ENCODE data around the gene KIT.

The KIT gene

DNA sequence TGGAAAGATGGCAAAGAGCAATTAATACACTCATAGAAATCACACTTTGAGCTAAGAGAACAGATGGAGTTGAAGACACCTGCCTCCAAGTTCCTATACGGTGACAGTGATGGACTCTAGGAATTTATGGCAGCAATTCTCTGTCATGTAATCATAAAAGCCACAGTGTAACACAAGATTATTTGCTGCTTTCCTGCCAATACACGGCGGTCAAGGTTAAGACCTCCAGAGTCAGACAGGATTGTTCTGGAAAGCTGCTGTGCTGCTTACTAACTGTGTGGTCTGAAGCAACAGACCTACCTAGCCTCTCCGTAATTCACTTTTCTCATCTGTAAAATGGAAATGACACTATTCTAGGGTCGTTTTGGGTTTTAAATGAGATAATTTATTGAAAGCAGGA lies 14.6 kb upstream of the KIT start:
- Histone ChIP-seq H3K36me3 (ENCODE audit: control insufficient read depth in 2 of 2, insufficient read depth in 2 of 2, low read length in 2 of 2) (no peaks in the 10 kb centered on the region), H3K4me1 (ENCODE audit: control insufficient read depth, insufficient read depth, low read length) (no peaks in the 10 kb centered on the region), H3K9me3 (ENCODE audit: control insufficient read depth in 2 of 2, low read length in 2 of 2) (no peaks in the 10 kb centered on the region), H3K27ac (ENCODE audit: low read length) (no peak overlapping the region), H3K9ac (ENCODE audit: low read length in 2 of 2) (no peak overlapping the region), H3K4me3 (ENCODE audit: low read length in 2 of 2) (no peak overlapping the region), H3K27me3 (ENCODE audit: control insufficient read depth in 1 of 2, insufficient read depth in 2 of 2, low read length in 2 of 2) (no peaks in the 10 kb centered on the region)

GRCh38 chr4:54643958-54644751 lies 13.6 kb upstream of the KIT start:
- Histone ChIP-seq H3K27ac (ENCODE audit: low read length) (no peak overlapping the region), H3K4me1 (ENCODE audit: control insufficient read depth, insufficient read depth, low read length) (no peaks in the 10 kb centered on the region), H3K9me3 (ENCODE audit: control insufficient read depth in 2 of 2, low read length in 2 of 2) (no peaks in the 10 kb centered on the region), H3K36me3 (ENCODE audit: control insufficient read depth in 2 of 2, insufficient read depth in 2 of 2, low read length in 2 of 2) (no peaks in the 10 kb centered on the region), H3K9ac (ENCODE audit: low read length in 2 of 2) (no peak overlapping the region), H3K4me3 (ENCODE audit: low read length in 2 of 2) (no peak overlapping the region), H3K27me3 (ENCODE audit: control insufficient read depth in 1 of 2, insufficient read depth in 2 of 2, low read length in 2 of 2) (no peaks in the 10 kb centered on the region)

GRCh38 chr4:54645830-54646229 lies 11.9 kb upstream of the KIT start:
- Histone ChIP-seq H3K9me3 (ENCODE audit: control insufficient read depth in 2 of 2, low read length in 2 of 2) (no peaks in the 10 kb centered on the region), H3K27ac (ENCODE audit: low read length) (no peak overlapping the region), H3K36me3 (ENCODE audit: control insufficient read depth in 2 of 2, insufficient read depth in 2 of 2, low read length in 2 of 2) (no peaks in the 10 kb centered on the region), H3K9ac (ENCODE audit: low read length in 2 of 2) (no peak overlapping the region), H3K4me1 (ENCODE audit: control insufficient read depth, insufficient read depth, low read length) (no peaks in the 10 kb centered on the region), H3K27me3 (ENCODE audit: control insufficient read depth in 1 of 2, insufficient read depth in 2 of 2, low read length in 2 of 2) (no peaks in the 10 kb centered on the region), H3K4me3 (ENCODE audit: low read length in 2 of 2) (no peak overlapping the region)

DNA sequence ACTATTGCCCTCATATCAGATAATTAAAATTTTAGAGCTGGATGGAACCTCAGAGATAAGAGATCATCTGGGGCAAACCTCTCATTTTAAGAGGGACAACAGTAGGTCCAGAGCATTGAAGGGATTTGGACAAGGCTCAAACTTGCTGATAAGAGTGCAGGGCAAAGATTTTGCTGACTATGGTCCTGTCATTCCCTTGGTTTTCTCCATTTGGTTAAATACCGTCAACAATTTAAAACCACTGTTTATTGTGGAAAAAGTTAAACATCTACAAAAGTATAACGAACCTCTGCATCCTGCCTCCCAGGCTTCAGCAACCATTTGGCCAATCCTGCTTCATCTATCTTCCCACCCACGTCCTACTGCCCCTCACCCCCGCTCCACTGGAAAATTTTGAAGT lies 10.7 kb upstream of the KIT start:
- Histone ChIP-seq H3K27ac (ENCODE audit: low read length) (no peak overlapping the region), H3K36me3 (ENCODE audit: control insufficient read depth in 2 of 2, insufficient read depth in 2 of 2, low read length in 2 of 2) (no peaks in the 10 kb centered on the region), H3K9ac (ENCODE audit: low read length in 2 of 2) (no peak overlapping the region), H3K27me3 (ENCODE audit: control insufficient read depth in 1 of 2, insufficient read depth in 2 of 2, low read length in 2 of 2) (no peaks in the 10 kb centered on the region), H3K9me3 (ENCODE audit: control insufficient read depth in 2 of 2, low read length in 2 of 2) (no peaks in the 10 kb centered on the region), H3K4me1 (ENCODE audit: control insufficient read depth, insufficient read depth, low read length) (no peaks in the 10 kb centered on the region), H3K4me3 (ENCODE audit: low read length in 2 of 2) (no peak overlapping the region)

- H3K27ac ChIP-seq (ENCODE audit: low read length) = no peak overlapping the region
- no peak overlapping the region for H3K9ac ChIP-seq (ENCODE audit: low read length in 2 of 2)
- no peaks in the 10 kb centered on the region for H3K36me3 ChIP-seq (ENCODE audit: control insufficient read depth in 2 of 2, insufficient read depth in 2 of 2, low read length in 2 of 2)
- no peaks in the 10 kb centered on the region for H3K27me3 ChIP-seq (ENCODE audit: control insufficient read depth in 1 of 2, insufficient read depth in 2 of 2, low read length in 2 of 2)
- no peak overlapping the region for H3K4me3 ChIP-seq (ENCODE audit: low read length in 2 of 2)
- H3K9me3 ChIP-seq (ENCODE audit: control insufficient read depth in 2 of 2, low read length in 2 of 2) = no peaks in the 10 kb centered on the region
- no peaks in the 10 kb centered on the region for H3K4me1 ChIP-seq (ENCODE audit: control insufficient read depth, insufficient read depth, low read length)
Measured at GRCh38 chr4:54651050-54651449, 6.7 kb upstream of the KIT start.

DNA sequence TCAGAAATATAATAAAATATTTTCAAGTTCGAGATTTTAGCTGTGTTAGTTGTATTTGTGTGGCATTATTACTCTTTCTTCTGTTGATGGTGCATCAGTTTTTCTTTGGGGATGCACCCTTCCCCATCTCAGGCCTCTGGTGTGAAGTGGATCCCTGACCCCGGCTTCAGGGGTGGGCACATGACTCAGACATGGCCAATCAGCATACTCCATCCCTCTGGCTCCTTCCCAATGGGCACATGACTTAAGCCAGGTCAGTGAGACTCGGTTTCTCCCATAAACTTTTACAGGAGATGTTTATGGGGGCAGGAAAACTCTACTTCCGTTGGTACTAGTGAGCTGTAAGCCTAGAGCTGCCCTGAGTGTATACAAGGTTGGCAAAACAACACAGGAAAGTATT lies 3.0 kb upstream of the KIT start:
- H3K9ac ChIP-seq (ENCODE audit: low read length in 2 of 2) = no peak overlapping the region
- H3K9me3 ChIP-seq (ENCODE audit: control insufficient read depth in 2 of 2, low read length in 2 of 2) = no peaks in the 10 kb centered on the region
- peaks cover 8 to 9% of the 10 kb centered on the region in 2 donors for H3K27me3 ChIP-seq (ENCODE audit: control insufficient read depth in 1 of 2, insufficient read depth in 2 of 2, low read length in 2 of 2)
- H3K4me3 ChIP-seq (ENCODE audit: low read length in 2 of 2) = no peak overlapping the region
- H3K36me3 ChIP-seq (ENCODE audit: control insufficient read depth in 2 of 2, insufficient read depth in 2 of 2, low read length in 2 of 2) = no peaks in the 10 kb centered on the region
- H3K4me1 ChIP-seq (ENCODE audit: control insufficient read depth, insufficient read depth, low read length) = peaks cover 25% of the 10 kb centered on the region
- no peak overlapping the region for H3K27ac ChIP-seq (ENCODE audit: low read length)

DNA sequence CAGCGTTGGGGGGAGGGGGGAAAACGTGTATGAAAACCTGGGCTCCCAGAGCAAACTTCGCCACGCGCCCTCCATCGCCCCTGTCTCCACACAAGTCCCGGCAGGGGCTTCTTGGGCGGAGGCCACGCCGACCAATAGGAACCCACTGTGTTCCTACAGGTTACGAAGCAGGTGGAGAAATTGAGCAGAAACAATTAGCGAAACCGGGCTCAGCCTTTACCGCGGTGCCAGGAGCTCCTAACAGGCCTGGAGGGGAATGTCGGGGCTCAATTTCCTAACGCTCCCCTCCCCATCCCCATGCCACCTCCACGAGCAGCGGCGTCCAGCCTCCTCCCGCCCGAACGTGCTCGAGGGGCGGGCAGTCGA lies 589 bp upstream of the KIT start:
- H3K27me3 ChIP-seq (ENCODE audit: control insufficient read depth in 1 of 2, insufficient read depth in 2 of 2, low read length in 2 of 2) = peaks cover 22 to 28% of the 10 kb centered on the region in 2 donors
- H3K9me3 ChIP-seq (ENCODE audit: control insufficient read depth in 2 of 2, low read length in 2 of 2) = no peaks in the 10 kb centered on the region
- H3K27ac ChIP-seq (ENCODE audit: low read length) = no peak overlapping the region
- peak overlapping the region in 1 of 2 donors; percentile 7 for H3K9ac ChIP-seq (ENCODE audit: low read length in 2 of 2)
- peaks cover 25% of the 10 kb centered on the region for H3K4me1 ChIP-seq (ENCODE audit: control insufficient read depth, insufficient read depth, low read length)
- no peaks in the 10 kb centered on the region for H3K36me3 ChIP-seq (ENCODE audit: control insufficient read depth in 2 of 2, insufficient read depth in 2 of 2, low read length in 2 of 2)
- peak overlapping the region; percentile 52 to 75 for H3K4me3 ChIP-seq (ENCODE audit: low read length in 2 of 2)

GRCh38 chr4:54658252-54659093 lies 716 bp downstream of the KIT start:
- H3K4me3 ChIP-seq (ENCODE audit: low read length in 2 of 2) = peak overlapping the region; percentile 52 to 75
- no peaks in the 10 kb centered on the region for H3K36me3 ChIP-seq (ENCODE audit: control insufficient read depth in 2 of 2, insufficient read depth in 2 of 2, low read length in 2 of 2)
- peak overlapping the region in 1 of 2 donors; percentile 19 for H3K9ac ChIP-seq (ENCODE audit: low read length in 2 of 2)
- H3K9me3 ChIP-seq (ENCODE audit: control insufficient read depth in 2 of 2, low read length in 2 of 2) = no peaks in the 10 kb centered on the region
- peaks cover 23 to 28% of the 10 kb centered on the region in 2 donors for H3K27me3 ChIP-seq (ENCODE audit: control insufficient read depth in 1 of 2, insufficient read depth in 2 of 2, low read length in 2 of 2)
- no peak overlapping the region for H3K27ac ChIP-seq (ENCODE audit: low read length)
- H3K4me1 ChIP-seq (ENCODE audit: control insufficient read depth, insufficient read depth, low read length) = peaks cover 25% of the 10 kb centered on the region

- H3K36me3 ChIP-seq (ENCODE audit: control insufficient read depth in 2 of 2, insufficient read depth in 2 of 2, low read length in 2 of 2) = no peaks in the 10 kb centered on the region
- peak overlapping the region in 1 of 2 donors; percentile 19 for H3K9ac ChIP-seq (ENCODE audit: low read length in 2 of 2)
- no peaks in the 10 kb centered on the region for H3K9me3 ChIP-seq (ENCODE audit: control insufficient read depth in 2 of 2, low read length in 2 of 2)
- H3K4me1 ChIP-seq (ENCODE audit: control insufficient read depth, insufficient read depth, low read length) = peaks cover 25% of the 10 kb centered on the region
- no peak overlapping the region for H3K27ac ChIP-seq (ENCODE audit: low read length)
- H3K4me3 ChIP-seq (ENCODE audit: low read length in 2 of 2) = peak overlapping the region; percentile 52 to 75
- H3K27me3 ChIP-seq (ENCODE audit: control insufficient read depth in 1 of 2, insufficient read depth in 2 of 2, low read length in 2 of 2) = peaks cover 28 to 29% of the 10 kb centered on the region in 2 donors
Measured at GRCh38 chr4:54659313-54659712, 1.6 kb downstream of the KIT start.

DNA sequence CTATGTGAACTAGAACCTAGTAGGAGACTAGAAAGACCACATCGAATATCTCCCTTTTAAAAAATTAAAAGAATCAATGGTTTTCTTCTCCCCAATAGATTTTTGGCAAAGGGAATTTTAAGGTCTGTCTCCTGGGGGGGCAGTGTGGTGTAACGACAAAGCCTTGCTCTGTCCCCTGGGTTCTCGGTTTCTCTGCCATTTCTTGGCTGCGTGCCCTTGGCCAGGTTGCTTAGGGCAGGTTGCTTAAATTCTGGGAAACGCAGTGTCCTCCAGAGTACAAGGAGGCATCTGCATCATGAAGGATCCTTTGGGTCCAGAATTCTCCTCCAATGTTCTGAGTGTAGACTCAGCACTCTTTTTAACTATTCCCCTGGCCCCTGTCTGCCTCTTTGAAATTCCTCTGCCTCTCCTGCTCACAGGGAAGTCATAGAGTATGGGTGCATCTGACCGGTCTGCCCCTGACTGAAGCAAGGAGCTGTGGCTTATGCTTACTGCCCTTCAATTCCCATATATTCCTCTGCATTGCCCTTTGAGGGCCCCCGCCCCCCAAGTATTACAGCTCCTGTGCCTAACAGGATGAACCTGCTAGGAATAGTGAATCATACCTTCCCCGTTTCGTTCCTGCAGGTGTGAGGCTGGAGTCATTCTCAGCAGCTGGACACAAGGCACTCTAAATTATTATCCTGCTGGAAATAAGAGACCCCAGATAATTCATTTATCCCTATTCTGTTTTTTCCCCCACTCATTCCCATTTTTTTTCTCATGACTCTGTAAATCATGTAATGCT lies 2.2 kb downstream of the KIT start:
- Histone ChIP-seq H3K9me3 (ENCODE audit: control insufficient read depth in 2 of 2, low read length in 2 of 2) (no peaks in the 10 kb centered on the region), H3K9ac (ENCODE audit: low read length in 2 of 2) (peak overlapping the region in 1 of 2 donors; percentile 19), H3K4me3 (ENCODE audit: low read length in 2 of 2) (peak overlapping the region; percentile 52 to 75), H3K36me3 (ENCODE audit: control insufficient read depth in 2 of 2, insufficient read depth in 2 of 2, low read length in 2 of 2) (no peaks in the 10 kb centered on the region), H3K27me3 (ENCODE audit: control insufficient read depth in 1 of 2, insufficient read depth in 2 of 2, low read length in 2 of 2) (peaks cover 28 to 30% of the 10 kb centered on the region in 2 donors), H3K4me1 (ENCODE audit: control insufficient read depth, insufficient read depth, low read length) (peaks cover 25% of the 10 kb centered on the region), H3K27ac (ENCODE audit: low read length) (no peak overlapping the region)
